ENCODE measurements around the gene KRTAP5-5.
A peak's percentile ranks its signal among the peaks of the same experiment; 100 is the strongest.
"Not testable (repeated sequence)": the region's sequence is repeated elsewhere in the genome, so short reads cannot be mapped to it uniquely, and the experiment has no call there.

The KRTAP5-5 gene

GRCh38 chr11:1656670-1657069 lies 27.1 kb downstream of the KRTAP5-5 start:
- peak; percentile 1 for DNase-seq (ENCODE audit: low spot score)

- peak; percentile 61 for DNase-seq (ENCODE audit: low spot score)
These were observed 29.9 kb downstream of the KRTAP5-5 start for GRCh38 chr11:1659506-1659905.

GRCh38 chr11:1660111-1660867 lies 30.7 kb downstream of the KRTAP5-5 start:
- DNase-seq (ENCODE audit: low spot score), result peak; percentile 40

GRCh38 chr11:1661454-1662269 lies 32.1 kb downstream of the KRTAP5-5 start:
- peak; percentile 18 for DNase-seq (ENCODE audit: low spot score)

- peak; percentile 5 for DNase-seq (ENCODE audit: low spot score)
These were observed 33.2 kb downstream of the KRTAP5-5 start for GRCh38 chr11:1662699-1663283.

- DNase-seq (ENCODE audit: low spot score), result peak; percentile 46
These were observed 35.7 kb downstream of the KRTAP5-5 start for GRCh38 chr11:1665313-1665712.

GRCh38 chr11:1667121-1667850 lies 37.7 kb downstream of the KRTAP5-5 start:
- DNase-seq (ENCODE audit: low spot score), result peak; percentile 56

GRCh38 chr11:1667906-1668305 lies 38.3 kb downstream of the KRTAP5-5 start:
- peak; percentile 61 for DNase-seq (ENCODE audit: low spot score)

GRCh38 chr11:1668911-1669473 lies 39.4 kb downstream of the KRTAP5-5 start:
- peak; percentile 46 for DNase-seq (ENCODE audit: low spot score)

GRCh38 chr11:1669546-1670218 lies 40.1 kb downstream of the KRTAP5-5 start:
- DNase-seq (ENCODE audit: low spot score), result peak; percentile 86

- not testable (repeated sequence) for DNase-seq (ENCODE audit: low spot score)
These were observed 40.9 kb downstream of the KRTAP5-5 start for GRCh38 chr11:1670457-1670856.

- peak; percentile 63 for DNase-seq (ENCODE audit: low spot score)
These were observed 41.4 kb downstream of the KRTAP5-5 start for GRCh38 chr11:1670905-1671371.

- peak; percentile 51 for DNase-seq (ENCODE audit: low spot score)
These were observed 42.1 kb downstream of the KRTAP5-5 start for GRCh38 chr11:1671658-1672057.

GRCh38 chr11:1672613-1673350 lies 43.2 kb downstream of the KRTAP5-5 start:
- DNase-seq (ENCODE audit: low spot score), result peak; percentile 63

GRCh38 chr11:1673446-1674172 lies 44.0 kb downstream of the KRTAP5-5 start:
- DNase-seq (ENCODE audit: low spot score), result peak; percentile 55

- DNase-seq (ENCODE audit: low spot score), result peak; percentile 72
These were observed 44.9 kb downstream of the KRTAP5-5 start for GRCh38 chr11:1674173-1675131.

GRCh38 chr11:1675536-1676228 lies 46.1 kb downstream of the KRTAP5-5 start:
- peak; percentile 3 for DNase-seq (ENCODE audit: low spot score)

All from left forelimb (tissue), 1 donor.